Measurements from ENCODE around the gene TMEM213. TPM values are rescaled to one million over a fixed set of nuclear protein-coding genes. Genes with fewer than 3 reads are reported as not detected.

TMEM213 gene
- total and polyA plus RNA-seq, 2 of the 13 experiments (the other 11 are each of a cell fraction or from before 2014, with no cell fraction given): not detected

DNA sequence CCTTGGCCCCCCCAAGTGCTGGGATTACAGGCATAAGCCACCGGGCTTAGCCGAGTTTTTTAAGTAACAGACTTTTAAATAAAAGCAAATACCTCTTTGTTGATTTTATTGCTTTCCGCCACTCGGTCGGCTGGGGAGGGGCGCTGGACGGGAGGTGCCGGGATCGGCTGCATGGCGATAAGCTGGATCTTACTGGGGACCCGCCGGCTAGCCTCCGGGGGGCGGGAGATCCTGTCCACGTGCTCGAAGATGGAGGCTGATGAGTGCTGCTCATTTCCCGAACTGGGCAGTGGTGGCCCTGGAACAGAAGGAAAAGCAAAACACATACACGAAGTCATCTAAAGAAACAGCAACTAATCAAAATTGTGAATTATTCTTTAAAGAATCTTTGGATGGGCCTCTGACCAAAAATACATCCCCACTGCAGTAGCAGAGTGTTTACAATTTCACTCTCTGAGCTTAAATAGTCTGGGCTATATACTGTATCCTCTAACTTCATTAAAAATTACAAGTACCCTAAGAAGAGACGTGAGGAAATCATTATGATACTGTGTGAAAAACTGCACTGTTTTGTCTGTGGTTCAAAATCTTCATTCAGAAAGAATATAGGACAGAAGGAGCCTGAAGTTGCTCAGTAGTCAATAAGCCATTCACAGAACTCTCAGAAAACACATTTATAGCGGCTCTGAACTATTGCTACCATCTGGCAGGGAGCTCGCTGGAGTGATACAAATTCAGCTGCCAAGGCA lies 73.4 kb downstream of the TMEM213 start:
- in situ Hi-C loops (cut with HindIII; ENCODE audit: extremely low pct_ligation_motif_present, low pct_unique_long_range_greater_than_20kb) (no loop called here), intact Hi-C loops (cut with micrococcal nuclease; ENCODE audit: unreplicated experiment) (no loop called here)
- no peak for TF ChIP-seq SNAI1 (CRISPR knock-in tag; IDR thresholded peaks at IDR 0.05; ENCODE audit: borderline replicate concordance)
- no peak for TF ChIP-seq NFE2L2 (IDR thresholded peaks at IDR 0.05; ENCODE audit: low read length)
- TF ChIP-seq MATR3 (CRISPR knock-in tag; IDR thresholded peaks at IDR 0.05): no peak
- TF ChIP-seq ZNF780A (CRISPR knock-in tag; IDR thresholded peaks at IDR 0.05): no peak
- no peak for TF ChIP-seq PATZ1 (CRISPR knock-in tag; IDR thresholded peaks at IDR 0.05)
- no peak for TF ChIP-seq ZNF784 (CRISPR knock-in tag; IDR thresholded peaks at IDR 0.05; ENCODE audit: borderline replicate concordance)
- TF ChIP-seq HMGA1 (CRISPR knock-in tag; conservative IDR thresholded peaks at IDR 0.05): no peak
- TF ChIP-seq MTA3 (CRISPR knock-in tag; IDR thresholded peaks at IDR 0.05): no peak
- TF ChIP-seq SIN3A (IDR thresholded peaks at IDR 0.05; ENCODE audit: borderline replicate concordance, low read depth, low read length): no peak
- TF ChIP-seq THYN1 (CRISPR knock-in tag; IDR thresholded peaks at IDR 0.05; ENCODE audit: borderline replicate concordance, low read depth): no peak
- TF ChIP-seq AGO2 (optimal IDR thresholded peaks at IDR 0.05; ENCODE audit: low read depth, low read length): no peak
- TF ChIP-seq MYNN (CRISPR knock-in tag; IDR thresholded peaks at IDR 0.05; ENCODE audit: low read depth): no peak
- no peak for TF ChIP-seq RCOR2 (CRISPR knock-in tag; IDR thresholded peaks at IDR 0.05)
- no peak for TF ChIP-seq CC2D1A (CRISPR knock-in tag; IDR thresholded peaks at IDR 0.05)
- no TSS peak for BruUV-seq (replicated peaks)
- FAIRE-seq (no peak), ATAC-seq (no peak), DNase-seq (ENCODE audit: low spot score) (no peak)
- Histone ChIP-seq H3K4me2 (ENCODE audit: low read depth, low read length) (no peak overlapping the region), H4K20me1 (ENCODE audit: insufficient read depth, low read length) (no peaks in the 10 kb centered on the region), H3K27me3 (ENCODE audit: control insufficient read depth in 1 of 2, insufficient read depth in 2 of 2, low read length in 2 of 2) (no peaks in the 10 kb centered on the region), H3K9me3 (ENCODE audit: low read length) (no peaks in the 10 kb centered on the region), H3K36me3 (replicated peaks in 1 of 2; ENCODE audit: control insufficient read depth in 1 of 2, insufficient read depth in 2 of 2, low read length in 2 of 2) (peaks cover 2 to 3% of the 10 kb centered on the region in 2 experiments; a peak in 2 of 5 replicates), H2AFZ (ENCODE audit: low read length) (no peak overlapping the region), H3K4me3 (replicated peaks in 1 of 3; ENCODE audit: insufficient read depth in 1 of 3, low read depth in 2 of 3, low read length in 3 of 3) (no peak overlapping the region), H3K27ac (ENCODE audit: extremely low read length, insufficient read depth, low read length) (no peak overlapping the region), H3K4me1 (ENCODE audit: insufficient read depth, low read length) (no peaks in the 10 kb centered on the region), H3K9ac (ENCODE audit: insufficient read depth, low read depth, low read length) (no peak overlapping the region), H3K79me2 (ENCODE audit: insufficient read depth, low read length) (no peaks in the 10 kb centered on the region)
- POLR2A ChIA-PET: no interaction called here
- 94% methylated on average over 21 of the region's 21 CpGs for WGBS (ENCODE audit: low lambda C conversion rate)
- CTCF ChIA-PET (ENCODE audit: low intra/inter-chr PET ratio, low total read pairs): no interaction called here

Measured in HepG2 (cell line).